ENCODE measurements around the gene DIPK1C. TPM values are rescaled to one million over a fixed set of nuclear protein-coding genes. Genes with fewer than 3 reads are reported as not detected.

DIPK1C gene
- total and polyA plus RNA-seq, 2 experiments from 2014 or later, result not detected

DNA sequence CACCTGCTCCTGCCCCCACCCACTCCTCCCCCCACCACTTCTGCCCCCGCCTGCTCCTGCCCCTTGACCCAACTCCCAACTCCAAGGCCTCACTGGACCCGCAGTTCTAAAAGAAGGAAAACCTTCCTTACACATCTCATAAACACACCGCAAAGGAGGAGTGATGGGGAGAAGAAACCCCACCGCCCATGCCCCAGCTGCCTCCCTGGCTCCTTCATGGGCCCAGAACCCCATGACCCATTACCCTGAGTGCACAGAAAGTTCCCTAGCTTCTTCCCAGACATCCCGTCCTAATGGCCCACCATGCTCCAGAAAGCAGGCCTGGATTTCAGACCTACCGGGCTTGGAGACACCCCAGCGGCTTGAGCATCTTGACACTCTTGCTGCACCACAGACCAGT is 21.2 kb upstream of the DIPK1C start:
- Histone ChIP-seq H3K4me1 (ENCODE audit: insufficient read depth) (no peaks in the 10 kb centered on the region), H3K79me2 (ENCODE audit: insufficient read depth) (no peaks in the 10 kb centered on the region), H3K36me3 (ENCODE audit: low read depth) (no peaks in the 10 kb centered on the region), H3K27ac (no peak overlapping the region), H3K9me2 (ENCODE audit: insufficient read depth) (no peaks in the 10 kb centered on the region), H3K27me3 (replicated peaks; ENCODE audit: insufficient read depth) (peaks cover 21% of the 10 kb centered on the region), H3F3A (ENCODE audit: insufficient read depth) (no peaks in the 10 kb centered on the region), H2AFZ (no peak overlapping the region), H3K9me3 (ENCODE audit: low read depth) (no peaks in the 10 kb centered on the region), H3K4me2 (ENCODE audit: unreplicated experiment) (no peak overlapping the region), H3K4me3 (no peak overlapping the region), H4K20me1 (ENCODE audit: insufficient read depth) (no peaks in the 10 kb centered on the region), H3K9ac (no peak overlapping the region)
- in situ Hi-C loops (cut with MboI), result loop anchor here (25.0 kb wide), 1 partner anchor 291 kb away; no protein-coding TSS in a partner anchor
- TF ChIP-seq EZH2phosphoT487 (IDR thresholded peaks at IDR 0.05; ENCODE audit: insufficient read depth, low read depth), result no peak
- no peak for TF ChIP-seq EZH2 (IDR thresholded peaks at IDR 0.05; ENCODE audit: insufficient read depth, poor library complexity, severe bottlenecking)
- no peak for DNase-seq
- WGBS, 2 experiments (ENCODE audit: low coverage in 1 of 2, low lambda C conversion rate in 2 of 2, missing lambda C conversion rate in 2 of 2), result 80 to 86% methylated on average over 6 to 7 of the region's 7 CpGs

DNA sequence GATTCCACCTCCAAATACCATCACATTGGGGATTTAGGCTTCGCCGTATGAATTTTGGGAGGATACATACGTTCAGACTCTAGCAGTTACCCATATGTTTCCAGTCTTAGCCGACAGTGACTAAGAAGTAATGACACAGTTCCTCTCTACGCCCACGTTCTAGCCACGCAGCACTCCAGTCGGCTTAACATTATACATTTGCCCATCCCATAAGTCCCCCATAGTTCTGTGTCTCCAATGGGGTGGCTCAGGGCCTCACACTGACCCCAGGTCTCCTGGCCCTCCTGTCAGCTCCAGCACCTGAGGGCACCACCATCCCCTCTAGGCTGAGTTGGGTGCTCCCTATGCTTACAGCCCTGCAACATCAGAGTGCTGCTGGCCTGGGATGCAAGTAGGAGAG is 20.7 kb upstream of the DIPK1C start:
- Histone ChIP-seq H3K27me3 (replicated peaks; ENCODE audit: insufficient read depth) (peaks cover 16% of the 10 kb centered on the region), H3K4me2 (ENCODE audit: unreplicated experiment) (no peak overlapping the region), H3K9me2 (ENCODE audit: insufficient read depth) (no peaks in the 10 kb centered on the region), H3K79me2 (ENCODE audit: insufficient read depth) (no peaks in the 10 kb centered on the region), H3K9me3 (ENCODE audit: low read depth) (no peaks in the 10 kb centered on the region), H3K9ac (no peak overlapping the region), H3K36me3 (ENCODE audit: low read depth) (no peaks in the 10 kb centered on the region), H3K27ac (no peak overlapping the region), H3F3A (ENCODE audit: insufficient read depth) (no peaks in the 10 kb centered on the region), H4K20me1 (ENCODE audit: insufficient read depth) (no peaks in the 10 kb centered on the region), H2AFZ (no peak overlapping the region), H3K4me1 (ENCODE audit: insufficient read depth) (no peaks in the 10 kb centered on the region), H3K4me3 (no peak overlapping the region)
- DNase-seq, result peak; percentile 20
- TF ChIP-seq EZH2 (IDR thresholded peaks at IDR 0.05; ENCODE audit: insufficient read depth, poor library complexity, severe bottlenecking), result no peak
- TF ChIP-seq EZH2phosphoT487 (IDR thresholded peaks at IDR 0.05; ENCODE audit: insufficient read depth, low read depth), result no peak
- WGBS, 2 experiments (ENCODE audit: low coverage in 1 of 2, low lambda C conversion rate in 2 of 2, missing lambda C conversion rate in 2 of 2), result 80 to 83% methylated on average over 8 of the region's 8 CpGs
- in situ Hi-C loops (cut with MboI), result loop anchor here (25.0 kb wide), 1 partner anchor 290 kb away; no protein-coding TSS in a partner anchor

- Histone ChIP-seq H3K9me3 (ENCODE audit: low read depth) (no peaks in the 10 kb centered on the region), H3K4me1 (ENCODE audit: insufficient read depth) (no peaks in the 10 kb centered on the region), H3K4me2 (ENCODE audit: unreplicated experiment) (no peak overlapping the region), H3F3A (ENCODE audit: insufficient read depth) (no peaks in the 10 kb centered on the region), H2AFZ (no peak overlapping the region), H3K36me3 (ENCODE audit: low read depth) (no peaks in the 10 kb centered on the region), H3K27me3 (replicated peaks; ENCODE audit: insufficient read depth) (peaks cover 18% of the 10 kb centered on the region), H3K4me3 (no peak overlapping the region), H3K27ac (no peak overlapping the region), H3K79me2 (ENCODE audit: insufficient read depth) (no peaks in the 10 kb centered on the region), H3K9me2 (ENCODE audit: insufficient read depth) (no peaks in the 10 kb centered on the region), H3K9ac (no peak overlapping the region), H4K20me1 (ENCODE audit: insufficient read depth) (no peaks in the 10 kb centered on the region)
- peak; percentile 35 for DNase-seq
- WGBS, 2 experiments (ENCODE audit: low coverage in 1 of 2, low lambda C conversion rate in 2 of 2, missing lambda C conversion rate in 2 of 2), result 8 to 9% methylated on average over 6 of the region's 6 CpGs
- in situ Hi-C loops (cut with MboI), result loop anchor here (25.0 kb wide), 1 partner anchor 289 kb away; no protein-coding TSS in a partner anchor
- no peak for TF ChIP-seq EZH2 (IDR thresholded peaks at IDR 0.05; ENCODE audit: insufficient read depth, poor library complexity, severe bottlenecking)
- no peak for TF ChIP-seq EZH2phosphoT487 (IDR thresholded peaks at IDR 0.05; ENCODE audit: insufficient read depth, low read depth)
These were observed 19.0 kb upstream of the DIPK1C start for GRCh38 chr18:74476140-74476539.

DNA sequence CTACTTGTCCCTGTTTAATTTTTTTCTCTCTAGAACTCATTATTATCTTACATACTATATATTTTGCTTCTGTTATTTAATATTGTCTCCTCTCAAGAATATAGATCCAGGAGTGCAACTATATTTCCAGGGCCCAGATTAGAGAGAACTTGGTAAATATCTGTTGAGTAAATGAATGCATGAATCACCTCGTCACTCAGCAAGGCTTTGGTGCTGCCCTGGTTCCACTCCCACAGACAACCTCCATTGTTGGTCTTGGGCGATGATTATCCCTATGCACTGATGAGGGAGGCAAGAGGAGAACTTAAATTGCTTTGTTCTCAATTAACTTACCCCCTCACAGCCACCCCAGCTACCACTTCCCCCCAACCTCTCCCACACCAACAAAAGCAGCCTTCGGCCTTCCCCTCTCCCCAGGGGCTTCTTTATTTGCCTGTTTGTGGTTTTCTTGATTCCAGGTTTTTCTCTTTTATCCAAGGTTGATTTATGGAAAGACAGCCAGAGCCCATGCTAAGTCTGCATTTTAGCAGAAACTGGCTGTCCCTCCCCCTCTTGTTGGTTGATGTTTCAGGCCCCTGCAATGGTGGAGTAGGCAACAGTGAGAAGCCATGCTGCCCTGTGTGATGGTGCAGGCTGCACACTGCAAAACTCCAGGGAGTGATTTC is 17.0 kb upstream of the DIPK1C start:
- TF ChIP-seq EZH2phosphoT487 (IDR thresholded peaks at IDR 0.05; ENCODE audit: insufficient read depth, low read depth) (no peak), EZH2 (IDR thresholded peaks at IDR 0.05; ENCODE audit: insufficient read depth, poor library complexity, severe bottlenecking) (no peak)
- H3K4me1 ChIP-seq (ENCODE audit: insufficient read depth), result no peaks in the 10 kb centered on the region
- no peaks in the 10 kb centered on the region for H3K9me2 ChIP-seq (ENCODE audit: insufficient read depth)
- H3K4me3 ChIP-seq, result no peak overlapping the region
- H3K27ac ChIP-seq, result no peak overlapping the region
- H3K79me2 ChIP-seq (ENCODE audit: insufficient read depth), result no peaks in the 10 kb centered on the region
- H4K20me1 ChIP-seq (ENCODE audit: insufficient read depth), result no peaks in the 10 kb centered on the region
- H3K36me3 ChIP-seq (ENCODE audit: low read depth), result no peaks in the 10 kb centered on the region
- no peaks in the 10 kb centered on the region for H3F3A ChIP-seq (ENCODE audit: insufficient read depth)
- in situ Hi-C loops (cut with MboI), result no loop called here
- H3K9ac ChIP-seq, result no peak overlapping the region
- WGBS, 2 experiments (ENCODE audit: low coverage in 1 of 2, low lambda C conversion rate in 2 of 2, missing lambda C conversion rate in 2 of 2), result 63 to 64% methylated on average over 3 of the region's 3 CpGs
- H3K4me2 ChIP-seq (ENCODE audit: unreplicated experiment), result no peak overlapping the region
- peaks cover 18% of the 10 kb centered on the region for H3K27me3 ChIP-seq (replicated peaks; ENCODE audit: insufficient read depth)
- no peak overlapping the region for H2AFZ ChIP-seq
- DNase-seq, result no peak
- no peaks in the 10 kb centered on the region for H3K9me3 ChIP-seq (ENCODE audit: low read depth)
